DOHH2 (cell line): ENCODE data around the gene UBXN2A.

Experiments
- H3F3A ChIP-seq: fragments of 200-600 bp; sonication (generic), shearing (Covaris generic); 2 replicates; pipeline ENCODE4 v1.6.0; 2016; ENCODE audit warnings: antibody characterized with exemption, mild to moderate bottlenecking; ENCODE audit not compliant: control insufficient read depth, insufficient read depth
- H3K27ac ChIP-seq: fragments of 200-600 bp; sonication (generic); 2 replicates; pipeline ENCODE4 v1.5.1; 2014; ENCODE audit warnings: low read depth, mild to moderate bottlenecking, low read length, moderate library complexity
- H3K27me3 ChIP-seq: fragments of 200-600 bp; sonication (generic); 2 replicates; pipeline ENCODE4 v1.6.1; 2014; ENCODE audit warnings: mild to moderate bottlenecking, low read length, mixed read lengths; ENCODE audit not compliant: control insufficient read depth
- H3K36me3 ChIP-seq: fragments of 200-600 bp; sonication (generic); 2 replicates; pipeline ENCODE4 v1.6.1; 2014; ENCODE audit warnings: mild to moderate bottlenecking, low read length, moderate library complexity, mixed read lengths; ENCODE audit not compliant: control insufficient read depth
- H3K4me1 ChIP-seq: fragments of 200-600 bp; sonication (generic); 2 replicates; pipeline ENCODE4 v1.6.1; 2014; ENCODE audit warnings: mild to moderate bottlenecking, low read length, mixed read lengths; ENCODE audit not compliant: control insufficient read depth
- H3K4me2 ChIP-seq: fragments of 200-600 bp; sonication (generic); 2 replicates; pipeline ENCODE4 v1.6.0; 2014; ENCODE audit warnings: mild to moderate bottlenecking, low read length, moderate library complexity
- H3K4me3 ChIP-seq: fragments of 200-600 bp; sonication (generic); 2 replicates; pipeline ENCODE4 v1.5.1; 2014; ENCODE audit warnings: mild to moderate bottlenecking, low read length, mixed read lengths
- H3K79me2 ChIP-seq: fragments of 200-600 bp; sonication (generic); 2 replicates; pipeline ENCODE4 v1.6.1; 2014; ENCODE audit warnings: mild to moderate bottlenecking, low read length, mixed read lengths; ENCODE audit not compliant: control insufficient read depth
- H3K9me2 ChIP-seq: fragments of 200-600 bp; sonication (generic); replicated peaks from 2 replicates; pipeline ENCODE4 v1.6.1; 2014; ENCODE audit warnings: mild to moderate bottlenecking, low read length, mixed read lengths; ENCODE audit not compliant: control insufficient read depth
- H3K9me3 ChIP-seq: fragments of 200-600 bp; sonication (generic); 2 replicates; pipeline ENCODE4 v1.6.1; 2014; ENCODE audit warnings: antibody characterized with exemption, low read length, mixed read lengths; ENCODE audit not compliant: control insufficient read depth, insufficient read depth
- H4K20me1 ChIP-seq: fragments of 200-600 bp; sonication (generic); 2 replicates; pipeline ENCODE4 v1.6.0; 2014; ENCODE audit warnings: low read depth, mild to moderate bottlenecking, antibody characterized with exemption, low read length, moderate library complexity; ENCODE audit not compliant: control insufficient read depth, insufficient read depth
- EZH2phosphoT487 ChIP-seq: fragments of 200-600 bp; sonication (generic); IDR thresholded peaks from 2 replicates; pipeline ENCODE4 v1.6.1; 2017; ENCODE audit warnings: borderline replicate concordance, mild to moderate bottlenecking, antibody characterized with exemption, low read length, moderate library complexity, mixed read lengths
- TF ChIP-seq, protein P1 (sequence below): fragments of 200-600 bp; sonication (generic); IDR thresholded peaks from one replicate; pipeline ENCODE4 v1.5.1; 2014; ENCODE audit warnings: antibody characterized with exemption, mild to moderate bottlenecking, low read depth, low read length; ENCODE audit not compliant: poor library complexity, severe bottlenecking

The UBXN2A gene

GRCh38 chr2:23904692-23905091, 35.6 kb upstream of the UBXN2A start:
- H3K36me3 ChIP-seq, result no peaks in the 10 kb centered on the region
- TF ChIP-seq, protein P1, sequence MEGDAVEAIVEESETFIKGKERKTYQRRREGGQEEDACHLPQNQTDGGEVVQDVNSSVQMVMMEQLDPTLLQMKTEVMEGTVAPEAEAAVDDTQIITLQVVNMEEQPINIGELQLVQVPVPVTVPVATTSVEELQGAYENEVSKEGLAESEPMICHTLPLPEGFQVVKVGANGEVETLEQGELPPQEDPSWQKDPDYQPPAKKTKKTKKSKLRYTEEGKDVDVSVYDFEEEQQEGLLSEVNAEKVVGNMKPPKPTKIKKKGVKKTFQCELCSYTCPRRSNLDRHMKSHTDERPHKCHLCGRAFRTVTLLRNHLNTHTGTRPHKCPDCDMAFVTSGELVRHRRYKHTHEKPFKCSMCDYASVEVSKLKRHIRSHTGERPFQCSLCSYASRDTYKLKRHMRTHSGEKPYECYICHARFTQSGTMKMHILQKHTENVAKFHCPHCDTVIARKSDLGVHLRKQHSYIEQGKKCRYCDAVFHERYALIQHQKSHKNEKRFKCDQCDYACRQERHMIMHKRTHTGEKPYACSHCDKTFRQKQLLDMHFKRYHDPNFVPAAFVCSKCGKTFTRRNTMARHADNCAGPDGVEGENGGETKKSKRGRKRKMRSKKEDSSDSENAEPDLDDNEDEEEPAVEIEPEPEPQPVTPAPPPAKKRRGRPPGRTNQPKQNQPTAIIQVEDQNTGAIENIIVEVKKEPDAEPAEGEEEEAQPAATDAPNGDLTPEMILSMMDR, result no peak
- TF ChIP-seq EZH2phosphoT487, result no peak
- no peaks in the 10 kb centered on the region for H3K27me3 ChIP-seq
- no peak overlapping the region for H3K4me2 ChIP-seq
- H3K27ac ChIP-seq, result no peak overlapping the region
- H3F3A ChIP-seq, result no peaks in the 10 kb centered on the region
- H3K9me2 ChIP-seq, result no peaks in the 10 kb centered on the region
- H3K4me1 ChIP-seq, result peaks cover 16% of the 10 kb centered on the region
- no peak overlapping the region for H3K4me3 ChIP-seq
- H3K79me2 ChIP-seq, result peaks cover 56% of the 10 kb centered on the region
- no peaks in the 10 kb centered on the region for H3K9me3 ChIP-seq
- peaks cover 5% of the 10 kb centered on the region; the same call in 1 of the 2 replicates for H4K20me1 ChIP-seq

GRCh38 chr2:23905155-23905554, 35.1 kb upstream of the UBXN2A start:
- Histone ChIP-seq H3K27ac (no peak overlapping the region), H3K79me2 (peaks cover 59% of the 10 kb centered on the region), H3K4me3 (no peak overlapping the region), H3K36me3 (no peaks in the 10 kb centered on the region), H3K27me3 (no peaks in the 10 kb centered on the region), H4K20me1 (peaks cover 5% of the 10 kb centered on the region; the same call in 1 of the 2 replicates), H3K4me2 (no peak overlapping the region), H3K4me1 (peaks cover 16% of the 10 kb centered on the region), H3K9me3 (no peaks in the 10 kb centered on the region), H3K9me2 (no peaks in the 10 kb centered on the region), H3F3A (no peaks in the 10 kb centered on the region)
- TF ChIP-seq EZH2phosphoT487, result no peak
- TF ChIP-seq, protein P1, result no peak

GRCh38 chr2:23912054-23912453, 28.2 kb upstream of the UBXN2A start:
- Histone ChIP-seq H3K27ac (no peak overlapping the region), H3K36me3 (no peaks in the 10 kb centered on the region), H3K27me3 (no peaks in the 10 kb centered on the region), H3K4me3 (no peak overlapping the region), H3F3A (no peaks in the 10 kb centered on the region), H3K79me2 (peaks cover 69% of the 10 kb centered on the region), H3K4me2 (no peak overlapping the region), H4K20me1 (no peaks in the 10 kb centered on the region), H3K9me3 (no peaks in the 10 kb centered on the region), H3K9me2 (no peaks in the 10 kb centered on the region), H3K4me1 (peaks cover 11% of the 10 kb centered on the region)
- TF ChIP-seq EZH2phosphoT487, result no peak
- TF ChIP-seq, protein P1, result no peak

- Histone ChIP-seq H3K36me3 (no peaks in the 10 kb centered on the region), H3K27me3 (no peaks in the 10 kb centered on the region), H3K4me2 (no peak overlapping the region), H3K9me2 (no peaks in the 10 kb centered on the region), H3K27ac (no peak overlapping the region), H4K20me1 (no peaks in the 10 kb centered on the region), H3K9me3 (no peaks in the 10 kb centered on the region), H3F3A (no peaks in the 10 kb centered on the region), H3K4me3 (no peak overlapping the region), H3K4me1 (peaks cover 26% of the 10 kb centered on the region), H3K79me2 (peaks cover 94% of the 10 kb centered on the region)
- no peak for TF ChIP-seq EZH2phosphoT487
Observed at GRCh38 chr2:23915327-23915726, 24.9 kb upstream of the UBXN2A start.
